Activated effector memory CD4-positive, alpha-beta T cell treated with anti-CD3 and anti-CD28 coated beads, Interleukin-2, amount 50 U/mL, for 16 hours (primary cell): ENCODE data around the gene SPOP.

Experiments used
- DNase-seq: peaks from one replicate; pipeline ENCODE4 v3.0.0-alpha.2; 2020

Gene SPOP

DNA sequence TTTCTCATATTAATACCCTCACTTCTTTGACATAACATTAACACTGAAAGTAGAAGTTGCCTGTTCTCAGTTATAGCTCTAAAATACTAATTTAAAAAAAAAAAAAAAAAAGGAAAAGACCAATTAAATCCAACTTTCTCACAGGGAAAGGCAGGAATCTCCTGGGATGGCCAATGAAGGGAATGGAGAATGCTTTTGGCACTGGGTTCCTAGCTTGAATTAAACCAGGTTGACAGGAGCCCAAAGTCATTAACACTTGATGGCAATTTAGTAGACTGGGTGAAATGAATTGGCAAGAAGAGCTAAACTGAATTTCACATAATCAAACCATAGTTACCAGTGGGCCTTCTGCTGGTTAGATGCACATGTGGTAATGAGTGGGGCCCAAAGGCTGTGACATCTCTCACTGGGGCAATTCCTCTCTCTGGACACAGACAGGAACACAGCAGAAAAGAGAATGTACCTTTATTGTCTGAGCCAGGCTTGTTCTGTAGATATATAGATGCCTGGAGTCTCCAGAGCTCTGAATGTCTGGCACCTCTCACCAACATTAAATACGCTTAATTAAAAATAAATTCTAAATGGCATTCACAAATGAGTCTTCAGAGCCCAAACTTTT, 64.6 kb downstream of the SPOP start:
- no peak for DNase-seq

DNA sequence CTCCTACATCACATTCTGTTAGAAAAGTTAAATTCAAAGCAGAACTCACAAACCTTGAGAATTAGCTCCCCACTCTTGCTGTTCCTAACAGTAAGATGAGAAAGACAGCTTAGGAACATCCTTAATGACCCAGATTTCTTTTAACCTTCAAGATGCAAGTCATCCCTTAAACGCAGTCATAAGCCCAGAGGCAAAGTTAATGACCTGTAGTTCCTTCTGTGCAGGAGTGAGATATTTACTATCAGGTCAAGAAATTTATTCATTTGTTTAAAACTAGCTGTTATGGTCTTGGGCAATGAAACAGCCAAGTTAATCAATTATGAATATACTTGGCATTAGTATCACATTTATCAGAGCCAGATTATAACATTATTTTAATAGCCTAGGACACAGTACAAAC, 65.2 kb downstream of the SPOP start:
- no peak for DNase-seq

DNA sequence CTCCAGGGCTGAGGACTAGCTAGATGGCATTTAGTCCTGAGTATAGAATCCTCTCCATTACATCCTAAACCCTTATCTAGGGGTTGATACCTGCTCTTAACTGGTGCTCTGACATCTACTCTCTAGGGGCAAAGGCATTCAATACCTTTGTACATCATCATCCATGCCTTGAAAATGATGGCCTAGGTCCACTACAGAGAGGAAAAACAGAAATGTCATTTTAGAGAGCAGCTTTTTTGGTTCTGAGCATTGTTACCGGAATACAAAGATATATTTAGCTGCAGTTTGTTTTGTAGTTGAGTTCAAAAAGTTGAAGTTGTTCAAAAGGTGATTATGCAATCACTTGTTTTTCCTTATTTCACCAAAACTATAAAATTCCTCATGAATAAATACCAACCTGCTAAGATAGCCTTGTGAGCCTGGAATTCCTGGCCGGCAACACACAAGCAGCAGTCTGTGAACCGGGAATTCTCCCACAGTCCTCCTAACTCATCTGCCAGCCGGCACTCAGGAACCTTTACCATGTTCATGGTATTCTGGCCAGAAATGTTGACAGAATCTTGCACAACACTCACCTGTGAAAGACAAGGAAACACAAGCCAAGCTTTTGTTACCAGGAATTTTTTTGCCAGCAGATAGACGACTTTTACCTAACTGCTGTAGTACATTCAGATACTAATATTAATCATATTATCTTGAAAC, 66.9 kb downstream of the SPOP start:
- no peak for DNase-seq

DNA sequence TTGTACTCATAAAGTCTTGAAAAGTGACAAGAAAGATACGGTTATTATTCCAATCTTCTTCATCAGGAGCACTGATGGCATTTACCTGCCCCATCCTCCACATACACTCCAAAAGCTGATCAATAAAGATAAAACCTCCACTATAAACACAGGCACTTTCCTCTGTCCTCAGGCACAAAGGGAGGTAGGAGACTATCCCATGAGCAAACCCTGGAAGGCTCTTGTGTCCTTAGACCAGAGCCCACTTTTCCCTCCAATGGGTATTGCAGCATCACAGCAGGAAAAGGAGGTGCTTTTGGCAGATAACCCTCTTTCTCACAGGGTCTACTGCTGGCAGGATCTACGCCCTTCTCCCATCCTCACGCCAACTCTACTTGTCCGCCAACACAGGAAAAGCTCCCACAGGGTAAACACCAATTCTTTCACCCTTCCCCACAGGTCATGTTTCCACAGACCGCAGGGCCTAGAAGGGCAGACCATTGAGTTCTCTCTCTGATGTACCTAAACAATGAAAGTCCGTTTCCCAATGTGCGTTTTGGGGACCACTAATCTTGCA, 73.5 kb downstream of the SPOP start:
- DNase-seq: no peak

DNA sequence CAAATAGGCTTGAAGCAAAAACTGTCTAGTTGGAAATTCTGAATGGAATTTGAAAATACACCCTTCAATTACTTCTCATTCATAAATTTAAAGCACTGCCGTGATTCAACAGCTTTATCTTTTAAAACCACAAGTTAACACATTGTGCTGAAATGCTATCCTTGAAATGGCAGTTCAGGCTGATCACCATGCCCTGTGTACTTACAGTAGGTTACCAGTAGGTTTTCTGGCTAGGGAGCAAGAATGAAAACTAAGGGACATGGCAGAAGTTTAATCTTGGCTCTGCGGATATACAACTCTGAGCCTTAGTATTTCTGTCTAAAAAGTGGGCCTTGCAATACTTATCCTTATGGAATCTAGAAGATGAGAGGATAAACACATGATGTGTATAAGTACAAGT, 74.2 kb downstream of the SPOP start:
- DNase-seq: no peak

DNA sequence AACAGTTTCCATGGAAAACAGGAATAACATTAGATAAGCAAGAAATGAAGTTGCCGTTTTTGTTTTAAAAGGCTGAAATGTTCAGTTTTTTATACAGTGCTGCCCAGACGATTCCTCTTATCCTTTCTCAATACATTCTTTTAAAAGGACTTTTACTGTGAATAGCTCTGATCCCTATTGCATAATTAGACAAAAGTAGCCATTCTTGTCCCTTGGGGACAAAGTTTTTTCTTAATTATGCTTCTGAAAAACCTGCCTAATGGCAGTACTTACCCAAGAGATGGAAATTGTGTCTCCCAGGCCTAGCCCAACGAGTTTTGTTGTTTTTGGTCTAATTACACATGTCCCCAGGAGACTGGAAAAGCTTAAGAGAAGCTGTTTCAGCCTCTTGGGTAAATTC, 74.7 kb downstream of the SPOP start:
- DNase-seq: no peak

DNA sequence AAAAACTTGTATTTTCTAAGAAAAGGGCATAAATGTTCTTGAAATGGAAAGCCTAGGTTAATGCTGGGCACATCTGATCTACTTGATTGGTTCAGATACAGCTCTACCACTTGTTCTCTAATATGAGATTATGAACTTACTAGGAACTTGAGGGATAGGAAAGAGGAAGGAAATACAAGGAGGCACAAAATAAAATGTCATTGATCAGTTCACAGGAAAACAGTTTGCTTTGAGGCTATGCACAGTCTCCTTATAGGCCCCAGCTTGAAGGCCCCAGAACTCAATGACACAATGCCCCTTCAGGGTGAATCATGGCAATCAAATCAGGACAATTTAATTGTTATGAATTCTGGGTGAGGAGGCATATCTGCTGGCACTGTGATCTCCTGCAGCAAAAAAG, 75.1 kb downstream of the SPOP start:
- no peak for DNase-seq

DNA sequence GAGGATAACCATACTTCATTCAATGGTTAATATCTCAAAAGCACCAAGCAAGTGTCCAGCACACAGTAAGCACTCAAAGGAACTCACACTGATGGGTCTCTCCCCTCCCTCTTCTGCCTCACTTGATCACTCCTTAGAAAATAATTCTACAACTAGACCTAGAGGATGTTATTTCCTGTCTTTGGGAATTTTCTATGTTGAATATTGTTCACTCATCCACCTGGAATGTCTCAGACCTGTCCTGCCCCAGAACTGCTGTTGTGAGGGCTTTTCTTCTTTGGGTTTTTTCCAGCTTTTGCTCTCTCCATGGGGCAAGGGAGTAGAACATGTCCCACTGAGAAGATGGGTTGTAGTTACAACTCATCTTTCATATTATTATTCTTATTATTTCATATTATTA, 76.9 kb downstream of the SPOP start:
- no peak for DNase-seq

DNA sequence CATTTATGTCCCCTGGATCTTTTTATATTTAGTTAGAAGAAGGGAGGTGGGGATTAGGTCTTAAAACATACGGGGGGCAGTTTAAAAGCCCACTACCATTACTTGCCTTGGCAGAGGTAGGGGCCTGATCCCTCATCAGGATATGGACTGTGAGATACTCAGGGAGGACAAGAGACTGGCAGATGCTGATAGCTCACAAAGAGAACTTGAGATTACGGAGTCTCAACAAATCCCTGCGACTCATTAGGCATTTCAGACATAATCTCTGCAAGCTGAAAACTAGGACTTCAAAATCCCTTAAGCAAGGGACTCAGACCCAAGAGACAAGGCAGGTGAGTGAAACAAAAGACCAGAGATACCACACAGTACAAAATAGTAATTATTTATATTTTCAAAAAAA, 79.0 kb downstream of the SPOP start:
- no peak for DNase-seq

DNA sequence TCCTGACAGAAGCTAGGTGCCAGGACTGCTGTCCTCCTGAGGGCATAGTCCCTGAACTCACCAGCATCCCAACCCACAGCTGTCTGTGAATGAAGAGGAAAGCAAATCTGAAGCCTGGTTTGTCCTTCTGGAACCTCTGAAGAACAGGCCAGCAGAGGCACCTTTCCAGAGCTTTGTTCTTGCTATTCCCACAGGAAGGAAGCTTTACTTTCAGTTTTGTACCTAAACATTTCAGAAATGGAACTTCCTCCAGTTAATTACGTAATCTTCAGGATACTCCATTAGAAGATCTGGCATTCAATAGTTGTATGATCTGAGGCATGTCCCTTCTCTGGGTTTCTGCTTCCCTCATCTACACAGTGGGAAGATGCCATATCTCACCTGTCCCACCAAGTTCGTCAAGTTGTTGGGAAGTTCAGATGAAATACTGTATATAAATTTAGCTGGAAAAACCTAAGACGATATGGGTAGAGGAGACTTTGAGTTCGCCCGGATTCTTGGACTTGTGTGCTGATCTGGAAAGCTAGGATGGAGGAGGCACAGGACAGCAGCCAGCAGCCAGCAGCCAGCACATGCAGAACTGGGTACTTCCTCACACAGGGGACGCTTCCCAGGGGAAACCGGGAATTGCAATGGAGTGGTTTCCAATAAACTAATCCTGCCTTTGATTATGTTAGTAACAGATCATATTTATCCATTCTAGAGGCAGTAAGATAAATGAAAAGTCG, 79.8 kb downstream of the SPOP start:
- DNase-seq: no peak

DNA sequence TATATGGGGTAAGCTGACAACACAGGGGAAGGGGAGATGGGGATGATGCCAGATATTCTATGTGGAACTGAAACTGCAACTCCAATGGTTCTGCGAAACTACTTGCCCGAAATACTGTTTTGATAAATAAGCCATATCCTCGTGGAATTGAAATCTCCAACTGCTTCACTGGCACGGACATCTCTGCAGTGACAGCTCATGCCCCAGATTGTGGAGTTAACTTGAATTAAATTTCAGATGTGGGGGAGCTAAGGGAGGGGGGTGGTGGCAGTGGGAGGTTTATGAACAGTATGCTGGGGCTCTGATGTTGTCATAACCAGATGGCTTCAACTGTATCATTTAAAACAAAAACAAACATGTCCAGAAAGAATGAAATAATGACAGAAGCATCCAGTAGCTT, 80.5 kb downstream of the SPOP start:
- DNase-seq: no peak

DNA sequence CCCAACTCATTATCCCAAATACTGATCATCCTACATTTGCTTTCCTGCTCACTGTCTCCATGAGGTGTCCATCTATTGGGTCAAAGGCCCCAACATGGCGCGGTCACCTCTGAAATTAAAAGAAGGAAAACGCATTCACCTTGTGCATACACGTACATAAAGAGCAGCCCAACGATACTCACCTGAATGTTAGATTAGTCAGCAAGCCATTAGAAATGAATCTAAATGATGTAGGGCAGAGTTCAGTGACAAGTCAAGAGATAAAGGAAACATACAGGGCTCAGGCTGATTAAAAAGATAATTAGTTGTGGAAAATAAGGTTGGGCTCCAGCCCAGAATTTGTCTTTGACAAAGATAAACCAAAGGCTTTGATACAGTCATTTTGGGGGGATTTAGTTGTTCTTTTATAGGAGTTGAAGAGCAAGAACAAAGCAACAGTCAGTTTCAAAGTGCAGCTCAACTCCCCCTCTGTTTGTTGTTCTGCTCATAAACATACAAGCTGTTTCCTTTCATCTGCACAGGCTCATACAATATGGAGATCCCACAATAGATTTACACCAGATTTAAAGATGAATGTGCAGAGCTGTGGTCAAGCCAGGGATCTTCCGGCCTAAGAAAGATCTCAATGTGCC, 81.2 kb downstream of the SPOP start:
- no peak for DNase-seq

DNA sequence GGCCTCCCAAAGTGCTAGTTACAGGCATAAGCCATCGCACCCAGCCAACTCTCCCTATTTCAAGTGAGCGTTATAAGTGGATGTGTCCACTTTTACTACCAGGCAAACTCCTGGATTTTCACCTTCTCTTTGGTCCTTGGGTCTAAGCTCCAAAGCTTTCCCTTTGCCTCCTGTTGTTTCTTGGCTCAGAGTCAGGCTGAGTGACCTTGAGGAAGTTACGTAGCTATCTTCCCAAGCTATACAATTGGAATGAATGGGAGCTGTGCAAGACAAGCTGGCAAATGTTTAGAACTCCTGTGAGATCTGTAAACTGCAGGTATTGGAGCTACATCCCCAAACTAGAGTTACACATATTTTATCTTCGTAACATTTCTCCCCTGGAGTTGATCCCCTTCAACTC, 81.9 kb downstream of the SPOP start:
- DNase-seq: no peak

DNA sequence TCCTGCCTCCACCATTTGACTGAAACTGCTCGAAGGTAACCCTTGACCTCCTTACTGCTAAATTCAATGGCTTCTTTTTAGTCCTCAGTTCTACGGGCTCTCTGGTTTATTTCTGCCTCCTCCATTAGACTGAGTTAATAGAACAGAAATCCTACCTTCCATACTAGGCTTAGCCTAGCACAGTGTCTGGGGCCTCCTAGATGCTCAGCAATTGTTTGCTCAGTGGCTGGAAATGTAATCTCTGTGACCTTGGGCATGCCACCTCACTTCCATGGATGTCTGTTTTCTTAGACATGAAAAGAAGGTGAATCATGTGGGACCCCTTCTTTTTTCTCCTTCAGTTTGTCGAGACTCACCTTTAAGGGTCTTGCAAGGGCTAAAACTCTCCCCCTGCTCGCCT, 82.6 kb downstream of the SPOP start:
- no peak for DNase-seq

DNA sequence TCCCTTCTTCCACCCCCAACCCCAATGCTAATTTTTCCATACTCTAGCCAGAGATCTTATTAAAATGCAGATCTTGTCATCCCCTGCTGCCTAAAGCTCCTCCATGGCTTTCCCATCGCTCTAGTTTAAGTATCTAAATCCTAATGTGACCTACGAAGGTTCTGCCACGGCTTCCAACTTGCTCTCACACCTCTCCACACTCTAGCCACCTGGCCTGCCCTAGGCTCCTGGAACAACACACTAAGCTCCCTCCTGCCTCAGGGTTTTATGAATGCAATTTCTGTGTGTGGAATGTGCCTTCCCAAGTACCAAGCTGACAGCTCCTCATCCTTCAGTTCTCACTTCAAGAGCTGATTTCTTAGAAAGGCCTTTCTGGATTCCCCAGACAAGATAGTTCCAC, 85.6 kb downstream of the SPOP start:
- no peak for DNase-seq

DNA sequence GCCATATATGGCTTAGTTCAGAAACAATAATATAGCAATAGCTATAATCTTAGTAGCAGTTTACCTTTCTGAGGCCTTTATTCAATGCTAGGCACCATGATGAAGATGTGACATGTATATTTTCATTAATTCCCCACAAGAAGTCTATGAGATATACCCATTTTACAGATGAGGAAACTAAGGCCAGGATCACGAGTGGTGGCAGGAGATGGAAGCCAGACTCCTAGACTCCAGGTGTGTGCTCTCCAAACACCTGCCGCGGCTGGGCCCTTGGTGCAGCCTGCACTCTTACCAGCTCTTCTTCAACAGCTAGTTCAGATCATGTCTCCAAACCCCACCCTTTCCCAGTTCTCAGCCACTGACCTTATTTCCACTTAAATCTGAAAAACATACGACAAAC, 87.0 kb downstream of the SPOP start:
- DNase-seq: no peak

DNA sequence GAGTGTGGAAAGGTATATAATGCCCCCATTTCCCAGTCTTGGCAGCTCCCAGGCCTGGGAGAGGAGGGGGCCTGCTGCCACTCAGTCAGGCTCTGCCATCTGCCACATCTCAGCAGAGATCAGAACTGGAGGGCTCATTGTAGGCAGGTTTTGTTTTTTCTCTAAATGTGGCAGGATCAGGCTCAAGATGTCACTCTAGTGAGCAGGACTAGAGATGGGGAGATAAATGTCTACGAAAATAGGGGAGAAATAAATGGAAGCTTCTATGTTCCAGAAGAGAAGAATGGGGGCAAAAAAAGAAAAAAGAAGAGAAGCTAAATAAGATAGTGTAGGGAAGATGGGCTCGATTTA, 88.3 kb downstream of the SPOP start:
- DNase-seq: no peak

DNA sequence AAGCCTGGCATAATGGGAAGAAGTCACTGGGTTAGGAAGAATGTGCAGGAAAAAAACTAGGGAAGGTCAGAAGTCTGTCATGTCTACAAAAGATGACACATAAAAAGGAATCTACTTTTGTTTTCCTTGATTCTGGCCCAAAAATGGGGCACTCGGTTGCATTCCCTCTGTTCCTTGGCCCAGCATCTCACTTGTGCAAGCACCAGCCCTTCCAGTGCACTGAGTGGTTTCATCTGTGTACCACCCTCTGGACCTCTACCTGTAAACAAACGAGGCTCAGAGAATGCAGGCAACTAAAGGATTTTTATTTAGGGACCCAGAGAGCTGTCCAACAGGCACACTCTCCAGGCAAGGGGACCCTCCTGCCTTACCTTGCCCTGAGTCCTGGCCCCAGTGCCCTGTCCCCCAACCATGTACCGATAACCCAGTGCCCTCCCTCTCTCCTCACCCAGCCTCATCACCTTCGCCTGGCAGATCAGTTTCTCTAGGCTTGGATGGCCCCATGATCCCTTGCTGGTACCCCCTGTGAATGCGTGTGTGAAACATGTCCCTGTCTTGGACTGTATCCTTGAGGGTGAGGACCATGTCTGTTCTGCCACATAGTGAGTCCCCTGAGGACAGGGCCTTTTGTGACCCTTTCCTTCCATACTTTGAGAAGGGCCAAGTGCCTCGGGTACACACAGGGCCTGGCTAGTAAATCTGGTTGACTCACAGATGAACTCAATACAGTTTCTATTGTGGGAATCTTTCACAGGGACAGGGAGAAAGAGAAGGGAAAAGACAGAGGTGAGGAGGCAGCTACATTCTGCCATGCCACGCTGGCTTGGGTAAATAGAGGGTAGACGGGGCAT, 88.9 kb downstream of the SPOP start:
- no peak for DNase-seq

DNA sequence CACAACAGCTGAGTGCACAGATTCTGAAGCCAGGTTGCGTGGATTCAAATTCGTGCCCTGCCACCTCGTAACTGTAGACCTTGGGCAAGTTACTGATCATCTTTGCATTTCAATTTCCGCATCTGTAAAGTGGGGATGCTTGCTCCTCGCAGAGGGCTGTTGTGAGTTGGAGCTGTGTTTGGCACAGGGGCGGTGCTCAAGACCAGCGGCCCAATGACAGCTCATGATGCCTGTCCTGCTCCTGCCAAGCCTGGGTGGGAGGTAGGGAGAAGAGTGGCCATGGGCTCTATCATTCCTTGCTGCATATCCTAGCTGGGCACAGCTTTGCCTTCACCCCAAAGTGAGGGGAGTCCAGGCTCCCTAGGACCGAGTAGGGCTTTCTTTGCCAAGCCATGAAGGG, 89.6 kb downstream of the SPOP start:
- no peak for DNase-seq

DNA sequence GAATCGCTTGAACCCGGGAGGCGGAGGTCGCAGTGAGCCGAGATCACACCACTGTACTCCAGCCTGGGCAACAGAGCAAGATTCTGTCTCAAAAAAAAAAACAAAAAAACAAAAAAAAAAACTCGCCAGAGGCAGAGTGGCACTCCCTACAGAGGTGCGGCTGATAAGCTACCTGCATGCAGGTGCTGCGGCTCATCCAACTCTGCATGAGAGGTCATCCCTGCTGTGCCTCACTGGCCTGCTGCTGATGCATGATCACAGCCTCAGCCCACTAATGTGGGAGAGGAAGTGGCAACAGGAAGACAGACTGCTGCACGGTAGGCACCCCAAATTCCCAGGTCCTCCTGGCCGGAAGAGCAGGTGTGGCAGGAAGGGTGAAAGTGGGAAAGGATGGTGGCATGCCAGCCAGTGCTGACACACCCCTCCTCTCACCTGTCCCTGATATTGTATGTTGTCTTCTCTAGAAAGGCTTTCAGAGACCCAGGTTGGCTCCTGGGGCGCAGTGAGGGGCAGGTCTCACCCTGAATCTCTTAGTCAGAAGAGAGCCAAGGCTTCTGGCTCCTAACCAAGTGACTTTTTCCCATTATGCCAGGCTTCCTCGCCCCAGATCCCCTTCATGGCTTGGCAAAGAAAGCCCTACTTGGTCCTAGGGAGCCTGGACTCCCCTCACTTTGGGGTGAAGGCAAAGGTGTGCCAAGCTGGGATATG, 90.4 kb downstream of the SPOP start:
- no peak for DNase-seq

DNA sequence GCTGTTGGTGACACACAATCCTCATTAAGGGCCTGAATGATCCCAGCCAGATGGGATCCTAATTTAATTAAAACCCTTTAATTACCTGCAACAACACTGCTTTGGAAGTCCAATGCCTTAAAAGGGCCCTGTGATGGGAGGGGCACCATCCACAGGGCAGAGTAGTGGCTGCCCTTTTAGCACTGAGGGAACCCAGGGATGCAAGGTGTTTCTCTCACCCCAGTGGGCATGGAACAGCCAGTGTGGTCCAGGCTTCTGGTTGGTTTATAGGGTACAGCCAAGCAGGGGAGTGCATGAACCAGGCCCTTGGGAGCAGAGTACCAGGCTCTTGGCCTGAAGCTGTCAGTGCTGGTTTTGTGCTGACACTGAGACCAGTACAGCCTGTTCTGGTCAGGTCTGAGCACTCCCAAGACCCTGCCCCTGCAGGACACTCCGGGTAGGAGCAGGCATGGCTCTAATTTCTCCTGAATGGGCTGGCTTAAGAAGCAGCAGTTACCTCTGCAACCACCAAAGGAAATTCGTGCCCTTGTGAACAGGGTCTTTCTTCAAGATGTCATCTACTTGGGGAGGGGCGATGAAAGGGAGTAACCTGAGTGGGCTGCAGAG, 92.4 kb downstream of the SPOP start:
- no peak for DNase-seq

DNA sequence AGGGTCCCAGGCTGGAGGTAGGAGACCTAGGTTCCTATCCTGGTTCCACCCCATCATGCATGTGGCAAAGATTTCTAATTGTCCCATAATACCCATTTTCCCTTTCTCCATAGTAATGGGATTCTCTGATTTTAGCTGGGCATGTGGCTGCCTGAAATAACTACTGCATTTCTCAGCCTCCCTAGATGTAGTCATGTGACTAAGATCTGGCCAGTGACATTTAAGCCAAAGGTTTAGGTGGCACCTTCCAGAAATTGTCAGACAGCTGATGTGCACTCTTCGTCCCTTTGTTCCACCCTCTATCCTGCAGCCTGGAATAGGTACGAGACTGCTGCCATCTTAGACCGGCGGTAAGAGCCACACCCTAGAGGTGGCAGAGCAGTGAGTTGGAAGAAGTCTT, 94.0 kb downstream of the SPOP start:
- DNase-seq: no peak
